ENCODE data around the gene FAAP24. TPM values are rescaled to one million over a fixed set of nuclear protein-coding genes. Genes with fewer than 3 reads are reported as not detected.

The FAAP24 gene
- total RNA-seq, 2 experiments from 2014 or later: 12.1 to 12.8 TPM

DNA sequence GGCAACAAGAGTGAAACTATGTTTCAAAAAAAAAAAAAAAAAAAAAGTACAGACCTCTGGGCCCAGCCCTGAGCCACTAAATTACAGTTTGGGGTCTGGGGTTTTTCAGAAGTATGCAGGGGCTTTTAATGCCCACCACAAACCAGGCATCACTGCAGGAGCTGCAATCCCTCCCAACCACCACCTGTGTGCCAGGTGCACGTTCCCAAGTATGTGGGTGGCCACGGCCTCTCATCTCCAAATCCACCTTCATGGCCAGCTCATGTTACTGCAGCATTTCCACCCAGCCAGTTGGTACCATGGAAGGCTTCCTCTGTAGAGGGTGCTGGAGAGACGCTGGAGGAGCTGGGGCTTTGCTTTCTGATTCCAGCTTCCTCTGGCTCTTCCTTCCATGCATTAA lies 26.8 kb upstream of the FAAP24 start:
- Histone ChIP-seq H3K9me3 (ENCODE audit: low read length) (no peaks in the 10 kb centered on the region), H3K4me1 (ENCODE audit: insufficient read depth, low read length, poor library complexity, severe bottlenecking) (no peaks in the 10 kb centered on the region), H3K4me2 (ENCODE audit: low read length) (no peak overlapping the region), H3K36me3 (ENCODE audit: insufficient read depth, low read length) (peaks cover 20% of the 10 kb centered on the region), H3K79me2 (ENCODE audit: insufficient read depth, low read depth, low read length) (no peaks in the 10 kb centered on the region), H4K20me1 (ENCODE audit: insufficient read depth, low read length) (no peaks in the 10 kb centered on the region), H3K4me3 (ENCODE audit: low read depth, low read length, poor library complexity, severe bottlenecking) (no peak overlapping the region), H3K9me2 (ENCODE audit: insufficient read depth, low read length) (no peaks in the 10 kb centered on the region), H2AFZ (ENCODE audit: low read length) (no peak overlapping the region), H3K27ac (ENCODE audit: low read depth, low read length, poor library complexity, severe bottlenecking) (no peak overlapping the region)
- no TSS peak for BruUV-seq (replicated peaks)
- CTCF ChIA-PET (ENCODE audit: unreplicated experiment): no interaction called here
- TF ChIP-seq, protein P1, sequence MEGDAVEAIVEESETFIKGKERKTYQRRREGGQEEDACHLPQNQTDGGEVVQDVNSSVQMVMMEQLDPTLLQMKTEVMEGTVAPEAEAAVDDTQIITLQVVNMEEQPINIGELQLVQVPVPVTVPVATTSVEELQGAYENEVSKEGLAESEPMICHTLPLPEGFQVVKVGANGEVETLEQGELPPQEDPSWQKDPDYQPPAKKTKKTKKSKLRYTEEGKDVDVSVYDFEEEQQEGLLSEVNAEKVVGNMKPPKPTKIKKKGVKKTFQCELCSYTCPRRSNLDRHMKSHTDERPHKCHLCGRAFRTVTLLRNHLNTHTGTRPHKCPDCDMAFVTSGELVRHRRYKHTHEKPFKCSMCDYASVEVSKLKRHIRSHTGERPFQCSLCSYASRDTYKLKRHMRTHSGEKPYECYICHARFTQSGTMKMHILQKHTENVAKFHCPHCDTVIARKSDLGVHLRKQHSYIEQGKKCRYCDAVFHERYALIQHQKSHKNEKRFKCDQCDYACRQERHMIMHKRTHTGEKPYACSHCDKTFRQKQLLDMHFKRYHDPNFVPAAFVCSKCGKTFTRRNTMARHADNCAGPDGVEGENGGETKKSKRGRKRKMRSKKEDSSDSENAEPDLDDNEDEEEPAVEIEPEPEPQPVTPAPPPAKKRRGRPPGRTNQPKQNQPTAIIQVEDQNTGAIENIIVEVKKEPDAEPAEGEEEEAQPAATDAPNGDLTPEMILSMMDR (conservative IDR thresholded peaks at IDR 0.05; ENCODE audit: low read length): no peak
- TF ChIP-seq EZH2phosphoT487 (IDR thresholded peaks at IDR 0.05; ENCODE audit: borderline replicate concordance, low read depth, low read length): no peak
- POLR2A ChIA-PET: no interaction called here
- intact Hi-C loops (cut with micrococcal nuclease; ENCODE audit: unreplicated experiment): no loop called here
- DNase-seq (ENCODE audit: low spot score): no peak

DNA sequence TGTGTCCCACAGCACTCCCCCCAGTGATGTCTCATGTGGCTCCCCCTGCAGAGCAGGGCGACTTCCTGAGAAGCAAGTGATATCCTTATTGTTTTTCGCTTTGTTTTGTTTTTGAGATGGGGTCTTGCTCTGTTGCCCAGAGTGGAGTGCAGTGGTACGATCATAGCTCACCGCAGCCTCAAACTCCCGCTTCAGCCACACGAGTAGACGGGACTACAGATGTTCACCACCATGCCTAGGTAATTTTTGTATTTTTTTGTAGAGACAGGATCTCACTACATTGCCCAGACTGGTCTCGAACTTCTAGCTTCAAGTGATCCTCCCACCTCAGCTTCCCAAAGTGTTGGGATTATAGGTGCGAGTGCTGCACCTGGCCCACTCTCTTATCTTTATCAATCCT lies 5.3 kb upstream of the FAAP24 start:
- Histone ChIP-seq H3K4me3 (ENCODE audit: low read depth, low read length, poor library complexity, severe bottlenecking) (no peak overlapping the region), H3K4me1 (ENCODE audit: insufficient read depth, low read length, poor library complexity, severe bottlenecking) (peaks cover 5% of the 10 kb centered on the region), H3K9me3 (ENCODE audit: low read length) (no peaks in the 10 kb centered on the region), H3K9me2 (ENCODE audit: insufficient read depth, low read length) (no peaks in the 10 kb centered on the region), H4K20me1 (ENCODE audit: insufficient read depth, low read length) (no peaks in the 10 kb centered on the region), H3K4me2 (ENCODE audit: low read length) (no peak overlapping the region), H3K27ac (ENCODE audit: low read depth, low read length, poor library complexity, severe bottlenecking) (no peak overlapping the region), H2AFZ (ENCODE audit: low read length) (no peak overlapping the region), H3K36me3 (ENCODE audit: insufficient read depth, low read length) (peaks cover 26% of the 10 kb centered on the region), H3K79me2 (ENCODE audit: insufficient read depth, low read depth, low read length) (peaks cover 15% of the 10 kb centered on the region)
- TF ChIP-seq, protein P1 (conservative IDR thresholded peaks at IDR 0.05; ENCODE audit: low read length): no peak
- TF ChIP-seq EZH2phosphoT487 (IDR thresholded peaks at IDR 0.05; ENCODE audit: borderline replicate concordance, low read depth, low read length): no peak
- DNase-seq (ENCODE audit: low spot score): no peak
- intact Hi-C loops (cut with micrococcal nuclease; ENCODE audit: unreplicated experiment): no loop called here
- CTCF ChIA-PET (ENCODE audit: unreplicated experiment): no interaction called here
- POLR2A ChIA-PET: interaction anchor here (0.6 kb wide), 1 partner anchor 273 kb away, joined by 3 read pairs; no protein-coding TSS in a partner anchor
- BruUV-seq (replicated peaks): no TSS peak

DNA sequence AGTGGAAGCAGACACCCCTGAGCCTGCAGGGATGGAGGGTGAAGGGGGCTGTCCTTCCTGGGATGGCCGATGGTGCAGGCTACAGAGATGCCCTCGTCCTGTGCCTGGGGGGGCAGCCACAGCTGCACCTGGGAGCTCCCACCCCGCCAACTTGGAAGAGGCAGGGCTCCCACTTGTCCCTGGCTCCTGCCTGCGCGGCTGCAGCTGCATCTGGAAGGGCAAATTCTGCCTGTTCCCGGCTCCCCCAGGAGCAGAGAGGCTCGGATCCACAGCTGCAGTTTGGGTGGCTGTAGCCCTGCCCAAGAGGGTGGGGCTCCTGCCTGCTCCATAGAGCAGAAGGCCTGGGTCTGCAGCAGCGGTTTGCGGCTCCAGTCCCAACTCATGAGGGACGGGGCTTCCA lies 2.5 kb upstream of the FAAP24 start:
- H2AFZ ChIP-seq (ENCODE audit: low read length): no peak overlapping the region
- CTCF ChIA-PET (ENCODE audit: unreplicated experiment): no interaction called here
- TF ChIP-seq EZH2phosphoT487 (IDR thresholded peaks at IDR 0.05; ENCODE audit: borderline replicate concordance, low read depth, low read length): no peak
- TF ChIP-seq, protein P1 (conservative IDR thresholded peaks at IDR 0.05; ENCODE audit: low read length): no peak
- no peak overlapping the region for H3K4me2 ChIP-seq (ENCODE audit: low read length)
- no peak for DNase-seq (ENCODE audit: low spot score)
- intact Hi-C loops (cut with micrococcal nuclease; ENCODE audit: unreplicated experiment): no loop called here
- no peak overlapping the region for H3K27ac ChIP-seq (ENCODE audit: low read depth, low read length, poor library complexity, severe bottlenecking)
- no peaks in the 10 kb centered on the region for H3K9me3 ChIP-seq (ENCODE audit: low read length)
- H3K4me1 ChIP-seq (ENCODE audit: insufficient read depth, low read length, poor library complexity, severe bottlenecking): peaks cover 5% of the 10 kb centered on the region
- peaks cover 22% of the 10 kb centered on the region; the same call in 1 of the 2 replicates for H3K36me3 ChIP-seq (ENCODE audit: insufficient read depth, low read length)
- H3K9me2 ChIP-seq (ENCODE audit: insufficient read depth, low read length): no peaks in the 10 kb centered on the region
- H3K79me2 ChIP-seq (ENCODE audit: insufficient read depth, low read depth, low read length): peaks cover 15% of the 10 kb centered on the region
- H3K4me3 ChIP-seq (ENCODE audit: low read depth, low read length, poor library complexity, severe bottlenecking): no peak overlapping the region
- POLR2A ChIA-PET: no interaction called here
- H4K20me1 ChIP-seq (ENCODE audit: insufficient read depth, low read length): no peaks in the 10 kb centered on the region
- no TSS peak for BruUV-seq (replicated peaks)
